ENCODE results near the gene ALOX5. TPM values are rescaled to one million over a fixed set of nuclear protein-coding genes. Genes with fewer than 3 reads are reported as not detected.
"Not testable (repeated sequence)": the region's sequence is repeated elsewhere in the genome, so short reads cannot be mapped to it uniquely, and the experiment has no call there.

ALOX5 gene
- 3.5 TPM for polyA plus RNA-seq (ENCODE audit: insufficient read length)
- long read RNA-seq, donor 1 = 0 reads
- long read RNA-seq, donor 2, partial matches to known transcripts = 0 of 1 reads
- long read RNA-seq, donor 2, other reads (novel, unspliced or antisense) = 0 of 1 reads
- long read RNA-seq, donor 3, partial matches to known transcripts = 0 of 2 reads
- long read RNA-seq, donor 3, other reads (novel, unspliced or antisense) = 0 of 2 reads
- long read RNA-seq, donor 4 = 0 reads
- long read RNA-seq, donor 5, partial matches to known transcripts = 0 of 3 reads
- long read RNA-seq, donor 5, other reads (novel, unspliced or antisense) = 0 of 3 reads
- long read RNA-seq, donor 6, partial matches to known transcripts = 0 of 2 reads
- long read RNA-seq, donor 6, other reads (novel, unspliced or antisense) = 0 of 2 reads
- long read RNA-seq, donor 7 = 0 reads
- long read RNA-seq, donor 8 = 0 reads

DNA sequence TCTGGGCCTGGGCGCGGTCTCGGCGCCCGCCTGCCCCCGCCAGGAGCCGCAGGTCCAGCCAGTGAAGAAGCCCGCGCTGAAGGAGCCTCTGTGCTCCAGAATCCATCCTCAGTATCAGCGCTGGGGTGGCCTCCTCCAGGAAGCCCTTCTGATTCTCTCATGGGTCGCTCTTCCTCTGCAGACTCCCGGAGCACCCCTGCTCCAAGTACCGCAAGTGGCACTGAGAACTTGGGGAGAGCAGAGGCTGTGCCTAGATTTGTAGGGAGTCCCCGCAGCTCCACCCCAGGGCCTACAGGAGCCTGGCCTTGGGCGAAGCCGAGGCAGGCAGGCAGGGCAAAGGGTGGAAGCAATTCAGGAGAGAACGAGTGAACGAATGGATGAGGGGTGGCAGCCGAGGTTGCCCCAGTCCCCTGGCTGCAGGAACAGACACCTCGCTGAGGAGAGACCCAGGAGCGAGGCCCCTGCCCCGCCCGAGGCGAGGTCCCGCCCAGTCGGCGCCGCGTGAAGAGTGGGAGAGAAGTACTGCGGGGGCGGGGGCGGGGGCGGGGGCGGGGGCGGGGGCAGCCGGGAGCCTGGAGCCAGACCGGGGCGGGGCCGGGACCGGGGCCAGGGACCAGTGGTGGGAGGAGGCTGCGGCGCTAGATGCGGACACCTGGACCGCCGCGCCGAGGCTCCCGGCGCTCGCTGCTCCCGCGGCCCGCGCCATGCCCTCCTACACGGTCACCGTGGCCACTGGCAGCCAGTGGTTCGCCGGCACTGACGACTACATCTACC, at the start of gene ALOX5:
Gene ALOX5, plus strand, starts transcription at position 641 of the 774 bp plus-strand sequence. Its CDS starts 64 bp downstream, at position 705.
- DNase-seq = peak; percentile 47

DNA sequence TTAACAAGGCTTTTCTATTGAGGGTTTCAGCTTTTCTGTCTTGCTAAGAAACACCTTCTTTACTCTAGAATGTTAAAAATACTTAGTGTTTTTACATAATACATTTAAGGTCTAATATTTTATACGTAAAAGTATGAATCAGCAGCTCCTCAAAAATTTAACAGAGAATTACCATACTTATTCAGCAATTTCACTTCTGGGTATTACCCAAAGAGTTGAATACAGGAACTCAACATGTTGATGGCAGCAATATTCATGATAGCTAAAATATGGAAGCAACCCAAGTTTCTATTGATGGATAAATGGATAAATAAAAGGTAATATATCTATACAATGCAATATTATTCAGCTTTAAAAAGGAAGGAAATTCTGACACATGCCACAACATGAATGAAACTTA, 48.9 kb upstream of the ALOX5 start:
- DNase-seq = no peak

DNA sequence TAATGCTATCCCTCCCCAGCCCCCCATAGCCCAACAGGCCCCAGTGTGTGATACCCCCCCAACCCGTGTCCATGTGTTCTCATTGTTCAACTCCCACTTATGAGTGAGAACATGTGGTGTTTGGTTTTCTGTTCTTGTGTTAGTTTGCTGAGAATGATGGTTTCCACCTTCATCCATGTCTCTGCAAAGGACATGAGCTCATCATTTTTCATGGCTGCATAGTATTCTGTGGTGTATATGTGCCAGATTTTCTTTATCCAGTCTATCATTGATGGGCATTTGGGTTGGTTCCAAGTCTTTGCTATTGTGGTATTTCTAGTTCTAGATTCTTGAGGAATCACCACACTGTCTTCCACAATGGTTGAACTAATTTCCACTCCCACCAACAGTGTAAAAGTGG, 47.2 kb upstream of the ALOX5 start:
- not testable (repeated sequence) for DNase-seq

DNA sequence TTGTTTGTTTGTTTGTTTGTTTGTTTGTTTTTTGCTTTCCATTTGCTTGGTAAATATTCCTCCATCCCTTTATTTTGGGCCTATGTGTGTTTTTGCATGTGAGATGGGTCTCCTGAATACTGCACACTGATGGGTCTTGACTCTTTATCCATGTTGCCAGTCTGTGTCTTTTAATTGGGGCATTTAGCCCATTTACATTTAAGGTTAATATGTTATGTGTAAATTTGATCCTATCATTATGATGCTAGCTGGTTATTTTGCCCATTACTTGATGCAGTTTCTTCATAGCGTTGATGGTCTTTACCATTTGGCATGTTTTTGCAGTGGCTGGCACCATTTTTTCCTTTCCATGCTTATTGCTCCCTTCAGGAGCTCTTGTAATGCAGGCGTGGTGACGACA, 42.2 kb upstream of the ALOX5 start:
- DNase-seq = not testable (repeated sequence)

DNA sequence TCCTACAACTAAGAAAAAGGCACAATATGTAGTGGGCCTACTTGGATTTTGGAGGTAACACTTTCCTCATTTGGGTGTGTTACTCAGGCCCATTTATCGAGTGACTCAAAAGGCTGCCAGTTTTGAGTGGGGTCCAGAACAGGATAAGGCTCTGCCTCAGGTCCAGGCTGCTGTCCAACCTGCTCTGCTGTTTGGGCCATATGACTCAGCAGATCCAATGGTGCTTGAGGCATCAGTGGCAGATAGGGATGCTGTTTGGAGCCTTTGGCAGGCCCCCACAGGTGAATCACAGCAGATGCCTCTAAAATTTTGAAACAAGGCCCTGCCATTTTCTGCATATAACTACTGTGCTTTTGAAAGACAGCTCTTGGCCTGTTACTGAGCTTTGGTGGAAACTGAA, 34.1 kb upstream of the ALOX5 start:
- DNase-seq = no peak

DNA sequence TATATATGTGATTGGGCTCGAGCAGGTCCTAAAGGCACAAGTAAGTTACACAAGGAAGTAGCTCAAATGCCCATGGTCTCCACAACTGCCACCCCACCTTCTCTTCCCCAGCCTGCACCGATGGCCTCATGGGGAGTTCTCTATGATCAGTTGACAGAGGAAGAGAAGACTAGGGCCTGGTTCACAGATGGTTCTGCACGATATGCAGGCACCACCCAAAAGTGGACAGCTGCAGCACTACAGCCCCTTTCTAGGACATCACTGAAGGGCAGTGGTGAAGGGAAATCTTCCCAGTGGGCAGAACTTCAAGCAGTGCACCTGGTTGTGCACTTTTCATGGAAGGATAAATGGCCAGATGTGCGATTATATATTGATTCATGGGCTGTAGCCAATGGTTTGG, 33.6 kb upstream of the ALOX5 start:
- DNase-seq = not testable (repeated sequence)

DNA sequence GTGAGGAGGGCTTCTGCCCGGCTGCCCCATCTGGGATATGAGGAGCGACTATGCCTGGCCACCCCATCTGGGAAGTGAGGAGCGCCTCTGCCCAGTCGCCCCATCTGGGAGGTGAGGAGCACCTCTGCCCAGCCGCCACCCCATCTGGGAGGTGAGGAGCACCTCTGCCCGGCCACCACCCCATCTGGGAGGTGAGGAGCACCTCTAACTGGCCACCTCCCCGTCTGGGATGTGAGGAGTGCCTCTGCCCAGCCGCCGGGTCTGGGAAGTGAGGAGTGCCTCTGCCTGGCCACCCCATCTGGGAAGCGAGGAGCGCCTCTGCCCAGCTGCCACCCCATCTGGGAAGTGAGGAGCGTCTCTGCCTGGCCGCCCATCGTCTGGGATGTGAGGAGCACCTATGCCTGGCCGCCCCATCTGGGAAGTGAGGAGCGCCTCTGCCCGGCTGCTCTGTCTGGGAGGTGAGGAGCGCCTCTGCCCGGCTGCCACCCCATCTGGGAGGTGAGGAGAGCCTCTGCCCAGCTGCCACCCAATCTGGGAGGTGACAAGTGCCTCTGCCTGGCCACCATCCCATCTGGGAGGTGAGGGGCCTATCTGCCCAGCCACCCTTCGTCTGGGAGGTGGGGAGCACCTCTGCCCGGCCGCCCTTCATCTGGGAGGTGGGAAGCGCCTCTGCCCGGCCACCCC, 27.2 kb upstream of the ALOX5 start:
- not testable (repeated sequence) for DNase-seq

DNA sequence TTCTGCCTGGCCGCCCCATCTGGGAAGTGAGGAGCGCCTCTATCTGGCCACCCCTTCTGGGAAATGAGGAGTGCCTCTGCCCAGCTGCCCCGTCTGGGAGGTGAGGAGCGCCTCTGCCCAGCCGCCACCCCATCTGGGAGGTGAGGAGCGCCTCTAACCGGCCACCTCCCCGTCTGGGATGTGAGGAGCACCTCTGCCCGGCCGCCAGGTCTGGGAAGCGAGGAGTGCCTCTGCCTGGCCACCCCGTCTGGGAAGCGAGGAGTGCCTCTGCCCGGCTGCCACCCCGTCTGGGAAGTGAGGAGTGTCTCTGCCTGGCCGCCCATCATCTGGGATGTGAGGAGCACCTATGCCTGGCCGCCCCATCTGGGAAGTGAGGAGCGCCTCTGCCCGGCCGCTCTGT, 26.6 kb upstream of the ALOX5 start:
- DNase-seq = not testable (repeated sequence)

DNA sequence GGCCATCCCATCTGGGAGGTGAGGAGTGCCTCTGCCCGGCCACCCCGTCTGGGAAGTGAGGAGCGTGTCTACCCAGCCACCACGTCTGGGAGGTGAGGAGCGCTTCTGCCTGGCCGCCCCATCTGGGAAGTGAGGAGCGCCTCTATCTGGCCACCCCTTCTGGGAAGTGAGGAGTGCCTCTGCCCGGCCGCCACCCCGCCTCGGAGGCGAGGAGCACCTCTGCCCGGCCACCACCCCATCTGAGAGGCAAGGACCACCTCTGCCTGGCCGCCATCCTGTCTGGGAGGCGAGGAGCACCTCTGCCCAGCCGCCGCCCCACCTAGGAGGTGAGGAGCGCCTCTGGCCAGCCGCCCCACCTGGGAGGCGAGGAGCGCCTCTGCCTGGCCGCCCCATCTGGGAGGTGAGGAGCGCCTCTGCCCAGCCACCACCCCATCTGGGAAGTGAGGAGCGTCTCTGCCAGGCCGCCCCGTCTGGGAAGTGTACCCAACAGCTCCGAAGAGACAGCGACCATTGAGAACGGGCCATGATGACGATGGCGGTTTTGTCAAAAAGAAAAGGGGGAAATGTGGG, 25.7 kb upstream of the ALOX5 start:
- DNase-seq = not testable (repeated sequence)

DNA sequence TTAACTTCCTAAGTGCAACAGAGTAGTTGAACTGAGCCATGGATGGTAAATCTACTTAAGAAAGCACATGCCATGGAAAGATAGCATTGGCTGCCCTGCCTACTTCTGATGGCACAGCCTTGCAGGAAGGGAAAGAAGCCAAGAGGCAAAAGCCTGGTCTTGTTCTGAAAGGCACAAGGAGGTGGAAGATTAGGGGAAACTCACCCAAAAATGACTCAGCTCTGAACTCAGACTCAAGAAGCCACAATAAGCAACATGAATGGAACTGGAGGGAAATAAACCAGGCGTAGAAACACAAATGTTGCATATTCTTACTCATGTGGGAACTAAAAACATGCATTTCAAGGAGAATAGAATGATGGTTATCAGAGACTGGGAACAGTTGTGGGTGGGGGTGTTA, 20.8 kb upstream of the ALOX5 start:
- no peak for DNase-seq

DNA sequence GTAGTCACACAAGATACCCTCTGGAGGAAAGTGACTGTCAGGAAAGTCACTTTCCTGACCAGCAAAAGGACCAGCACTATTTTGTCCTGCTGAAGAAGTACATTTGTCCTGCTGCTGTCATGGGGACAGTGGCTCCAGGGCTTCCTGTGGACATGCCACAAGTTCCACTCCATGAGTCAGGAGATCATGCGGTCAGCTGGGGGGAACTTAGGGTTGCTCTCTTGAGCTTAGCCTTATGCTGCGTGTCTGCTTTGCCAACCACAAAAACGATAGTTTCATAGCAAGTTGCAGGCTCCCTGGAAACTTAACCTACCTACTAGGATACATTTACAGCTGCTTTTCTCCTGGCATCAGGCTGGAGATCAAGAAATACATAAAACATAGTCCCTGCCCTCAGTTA, 19.8 kb upstream of the ALOX5 start:
- DNase-seq = no peak

DNA sequence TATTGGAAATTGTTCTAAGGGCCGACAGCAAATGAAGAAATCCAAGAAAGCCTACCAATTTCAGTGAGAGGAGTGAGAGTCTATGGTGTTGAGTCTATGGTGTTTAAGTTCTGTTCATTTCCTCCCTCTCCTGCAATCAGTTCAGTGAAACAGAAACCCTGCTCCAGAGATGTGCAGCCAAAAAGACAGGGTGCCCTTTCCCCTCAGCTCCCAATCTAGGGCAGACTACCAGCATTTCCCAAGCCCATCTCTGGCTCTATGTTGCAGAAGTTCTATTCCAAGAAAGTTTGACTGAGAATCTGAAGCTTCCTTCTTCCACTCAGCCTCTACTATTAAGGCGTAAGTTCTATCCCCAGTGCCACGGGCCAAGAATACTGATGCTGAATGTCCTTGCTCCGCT, 18.5 kb upstream of the ALOX5 start:
- DNase-seq = no peak

DNA sequence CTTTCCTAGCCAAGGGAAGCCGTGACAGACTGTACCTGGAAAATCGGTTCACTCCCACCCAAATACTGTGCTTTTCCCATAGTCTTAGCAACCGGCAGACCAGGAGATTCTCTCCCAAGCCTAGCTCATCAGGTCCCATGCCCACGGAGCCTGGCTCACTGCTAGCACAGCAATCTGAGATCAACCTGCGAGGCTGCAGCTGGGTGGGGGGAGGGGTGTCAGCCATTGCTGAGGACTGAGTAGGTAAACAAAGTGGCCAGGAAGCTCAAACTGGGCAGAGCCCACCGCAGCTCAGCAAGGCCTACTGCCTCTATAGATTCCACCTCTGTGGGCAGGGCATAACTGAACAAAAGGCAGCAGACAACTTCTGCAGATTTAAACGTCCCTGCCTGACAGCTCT, 15.1 kb upstream of the ALOX5 start:
- DNase-seq = not testable (repeated sequence)

DNA sequence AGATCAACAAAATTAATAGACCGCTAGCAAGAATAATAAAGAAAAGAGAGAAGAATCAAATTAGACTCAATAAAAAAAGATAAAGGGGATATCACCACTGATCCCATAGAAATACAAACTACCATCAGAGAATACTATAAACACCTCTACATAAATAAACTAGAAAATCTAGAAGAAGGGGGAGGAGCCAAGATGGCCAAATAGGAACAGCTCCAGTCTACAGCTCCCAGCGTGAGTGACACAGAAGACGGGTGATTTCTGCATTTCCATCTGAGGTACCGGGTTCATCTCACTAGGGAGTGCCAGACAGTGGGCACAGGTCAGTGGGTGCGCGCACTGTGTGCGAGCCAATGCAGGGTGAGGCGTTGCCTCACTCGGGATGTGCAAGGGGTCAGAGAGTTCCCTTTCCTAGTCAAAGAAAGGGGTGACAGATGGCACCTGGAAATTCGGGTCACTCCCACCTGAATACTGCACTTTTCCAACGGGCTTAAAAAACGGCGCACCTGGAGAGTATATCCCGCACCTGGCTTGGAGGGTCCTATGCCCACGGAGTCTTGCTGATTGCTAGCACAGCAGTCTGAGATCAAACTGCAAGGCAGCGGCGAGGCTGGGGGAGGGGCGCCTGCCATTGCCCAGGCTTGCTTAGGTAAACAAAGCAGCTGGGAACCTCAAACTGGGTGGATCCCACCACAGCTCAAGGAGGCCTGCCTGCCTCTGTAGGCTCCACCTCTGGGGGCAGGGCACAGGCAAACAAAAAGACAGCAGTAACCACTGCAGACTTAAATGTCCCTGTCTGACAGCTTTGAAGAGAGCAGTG, 11.8 kb upstream of the ALOX5 start:
- not testable (repeated sequence) for DNase-seq

DNA sequence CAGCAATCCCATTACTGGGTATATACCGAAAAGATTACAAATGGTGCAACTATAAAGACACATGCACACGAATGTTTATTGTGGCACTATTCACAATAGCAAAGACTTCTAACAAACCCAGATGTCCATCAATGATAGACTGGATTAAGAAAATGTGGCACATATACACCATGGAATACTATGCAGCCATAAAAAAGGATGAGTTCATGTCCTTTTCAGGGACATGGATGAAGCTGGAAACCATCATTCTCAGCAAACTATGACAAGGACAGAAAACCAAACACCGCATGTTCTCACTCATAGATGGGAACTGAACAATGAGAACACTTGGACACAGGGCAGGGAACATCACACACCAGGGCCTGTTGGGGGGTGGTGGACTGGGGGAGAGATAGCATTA, 6.4 kb upstream of the ALOX5 start:
- not testable (repeated sequence) for DNase-seq

DNA sequence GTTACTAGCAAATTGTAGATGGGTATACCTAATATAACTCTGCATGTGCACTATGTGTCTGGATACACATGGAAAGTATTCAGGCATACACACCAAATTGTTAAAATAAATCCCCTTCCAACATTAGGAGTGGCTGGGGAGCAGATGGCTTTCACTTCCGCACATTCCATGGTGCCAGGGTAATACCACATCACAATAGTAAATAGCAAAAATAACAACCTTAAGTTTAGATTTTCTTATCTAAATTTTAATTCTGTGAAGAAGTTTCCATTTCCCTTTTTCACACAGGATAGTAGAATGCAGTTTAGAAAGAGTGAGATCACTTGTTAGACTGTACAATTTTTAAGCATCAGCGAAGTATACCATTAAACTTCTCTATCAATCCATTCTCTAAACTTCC, 5.8 kb upstream of the ALOX5 start:
- DNase-seq = no peak

DNA sequence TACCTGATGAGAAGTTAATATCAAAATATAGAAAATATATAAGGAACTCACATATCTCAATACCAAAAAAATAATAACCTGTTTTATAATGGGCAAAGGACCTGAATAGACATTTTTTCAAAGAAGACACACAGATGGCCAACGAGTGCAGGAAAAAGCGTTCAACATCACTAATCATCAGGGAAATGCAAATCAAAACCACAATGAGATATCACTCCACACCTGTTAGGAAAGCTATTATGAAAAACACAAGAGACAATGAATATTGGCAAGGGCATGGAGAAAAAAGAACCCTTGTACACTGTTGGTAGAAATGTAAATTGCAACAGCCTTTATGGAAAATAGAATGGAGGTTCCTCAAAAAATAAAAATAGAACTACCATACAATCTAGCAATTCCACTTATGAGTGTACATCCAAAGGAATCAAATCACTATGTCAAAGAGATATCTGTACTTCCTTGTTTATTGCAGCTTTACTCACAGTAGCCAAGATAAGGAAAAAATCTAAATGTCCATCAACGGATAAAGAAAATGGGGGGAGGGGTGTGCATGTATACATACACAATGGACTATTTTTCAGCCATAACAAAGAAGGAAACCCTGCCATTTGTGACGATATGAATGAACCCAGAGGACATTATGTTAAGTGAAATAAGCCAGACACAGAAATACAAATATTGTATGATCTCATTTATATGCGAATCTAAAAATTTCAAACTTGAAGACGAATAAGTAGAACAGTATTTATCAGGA, 3.6 kb upstream of the ALOX5 start:
- no peak for DNase-seq

DNA sequence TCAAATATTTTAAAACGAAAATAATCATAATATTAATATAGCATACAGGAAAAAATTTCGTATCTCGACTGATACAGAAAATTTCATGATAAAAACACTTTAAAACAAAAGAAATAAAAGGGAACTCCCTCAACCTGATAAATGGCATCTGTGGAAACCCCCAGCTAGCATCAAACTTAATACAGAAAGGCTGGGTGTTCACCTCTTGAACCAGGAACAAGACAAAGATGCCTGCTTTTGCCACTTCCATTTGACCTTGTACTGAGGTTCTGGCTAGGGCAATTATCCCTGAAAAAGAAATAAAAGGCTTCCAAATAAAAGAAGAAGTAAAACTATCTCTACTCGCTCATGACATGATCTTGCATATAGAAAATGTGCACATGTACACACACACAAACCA, 2.5 kb upstream of the ALOX5 start:
- no peak for DNase-seq

DNA sequence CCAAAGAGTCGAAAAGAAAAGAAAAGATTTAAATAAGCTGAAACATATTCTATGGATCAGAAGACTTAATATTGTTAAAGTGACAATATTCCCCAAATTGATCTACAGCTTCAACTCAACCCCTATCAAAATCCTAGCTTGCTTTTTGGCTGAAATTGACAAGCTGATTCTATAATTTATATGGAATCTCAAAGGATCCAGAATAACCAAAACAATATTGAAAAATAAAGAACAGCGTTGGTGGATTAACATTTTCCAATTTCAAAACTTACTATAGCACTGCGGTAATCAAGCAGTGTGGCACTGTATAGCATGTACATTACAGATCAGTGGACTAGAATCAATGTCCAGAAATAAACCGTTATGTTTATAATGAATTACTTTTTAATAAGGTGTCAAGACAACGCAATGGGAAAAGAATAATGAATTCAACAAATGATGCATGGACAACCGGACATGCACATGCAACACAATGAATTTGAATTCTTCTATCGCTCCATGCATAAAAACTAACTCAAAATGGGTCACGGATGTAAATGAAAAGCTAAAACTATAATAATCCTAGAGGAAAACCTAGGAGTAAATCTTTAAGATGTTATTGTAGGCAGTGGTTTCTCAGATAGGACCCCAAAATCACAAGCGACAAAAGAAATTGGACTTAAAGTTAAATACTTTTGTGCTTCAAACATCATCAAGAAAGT, 1.6 kb upstream of the ALOX5 start:
- DNase-seq = no peak

DNA sequence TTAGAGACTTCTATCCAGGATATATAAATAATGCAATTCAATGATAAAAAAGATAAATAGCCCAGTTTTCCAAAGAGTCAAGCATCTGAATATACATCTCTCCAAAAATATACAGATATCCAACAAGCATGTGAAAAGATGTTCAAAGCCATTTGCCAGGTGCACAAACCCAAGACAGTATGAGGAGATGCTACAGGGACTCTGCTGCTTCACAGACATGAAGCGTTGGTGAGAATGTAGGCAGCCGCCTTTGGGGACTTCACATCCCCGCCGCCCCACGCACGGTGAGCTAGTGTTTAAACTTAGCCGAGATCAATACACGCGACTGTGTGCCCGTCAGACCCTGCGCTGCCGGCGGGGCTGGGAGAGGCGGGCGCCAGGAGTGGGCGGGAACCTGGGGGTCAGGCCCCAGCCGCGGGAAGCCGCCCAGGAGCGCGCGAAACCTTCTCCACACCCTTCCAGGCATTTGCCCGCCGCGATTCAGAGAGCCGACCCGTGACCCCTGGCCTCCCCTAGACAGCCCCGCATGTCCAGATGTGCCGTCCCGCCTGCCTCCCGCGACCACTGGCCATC, 927 bp upstream of the ALOX5 start:
- DNase-seq = no peak

Data from left kidney (tissue), 8 donors.